Activated CD8-positive, alpha-beta memory T cell treated with anti-CD3 and anti-CD28 coated beads, Interleukin-2, amount 10 ng/mL, durations not matched to agents 7 days and 5 days (primary cell): ENCODE data around the gene PAPSS1. TPM values are rescaled to one million over a fixed set of nuclear protein-coding genes. Genes with fewer than 3 reads are reported as not detected.

Source experiments
- ATAC-seq: fragments of 150-1000 bp; cut with Tn5 transposase; one replicate; pipeline ENCODE4 v1.10.0; 2021; ENCODE audit warnings: moderate library complexity
- CTCF ChIA-PET: fragments of 350-600 bp; sonication (Branson Sonifier 250); formaldehyde crosslinking; loops from one replicate; lab custom pipeline; 2021; ENCODE audit warnings: antibody characterized with exemption; lab: Charles Lee
- DNase-seq: peaks from one replicate; pipeline ENCODE4 v3.0.0-alpha.2; 2020
- H3K27ac Mint-ChIP-seq: one replicate; pipeline ENCODE4 v1.8.0; 2021; ENCODE audit warnings: mild to moderate bottlenecking, mixed read lengths
- H3K27me3 Mint-ChIP-seq: one replicate; pipeline ENCODE4 v1.8.0; 2021; ENCODE audit warnings: mixed read lengths
- H3K36me3 Mint-ChIP-seq: one replicate; pipeline ENCODE4 v1.8.0; 2021; ENCODE audit warnings: mild to moderate bottlenecking, mixed read lengths
- H3K4me1 Mint-ChIP-seq: one replicate; pipeline ENCODE4 v1.8.0; 2021; ENCODE audit warnings: mixed read lengths
- H3K4me3 Mint-ChIP-seq: one replicate; pipeline ENCODE4 v1.8.0; 2021; ENCODE audit warnings: mild to moderate bottlenecking, moderate library complexity, mixed read lengths
- H3K9me3 Mint-ChIP-seq: one replicate; pipeline ENCODE4 v1.8.0; 2022; ENCODE audit warnings: low read depth, mixed read lengths
- total RNA-seq, 2 experiments: library from RNA; stranded (reverse); gene quantifications; one replicate each; pipeline ENCODE4 v1.2.3, GENCODE V29; 2021

PAPSS1 gene
- total RNA-seq, 2 experiments from 2014 or later, result 20.7 to 32.0 TPM

DNA sequence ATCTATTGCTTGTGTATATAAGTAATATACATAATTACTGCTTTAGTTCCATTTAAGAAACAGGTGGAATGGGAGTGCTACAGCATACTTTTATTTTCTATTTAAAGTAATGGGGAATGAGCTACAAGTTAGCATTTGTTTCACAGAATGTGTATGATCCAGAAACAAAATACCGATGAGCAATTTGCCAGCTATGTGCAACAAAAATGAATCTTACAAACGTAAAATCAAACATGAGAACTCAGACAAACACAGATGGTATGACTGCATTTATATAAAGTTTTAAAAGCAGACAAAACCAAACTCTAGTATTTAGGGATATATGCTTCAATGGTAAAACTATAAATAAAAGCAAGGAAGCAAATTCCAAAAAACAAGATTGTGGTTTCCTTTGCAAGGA is 141.7 kb downstream of the PAPSS1 start:
- H3K27ac Mint-ChIP-seq, result no peak overlapping the region
- no peak for DNase-seq
- CTCF ChIA-PET, result no interaction called here

DNA sequence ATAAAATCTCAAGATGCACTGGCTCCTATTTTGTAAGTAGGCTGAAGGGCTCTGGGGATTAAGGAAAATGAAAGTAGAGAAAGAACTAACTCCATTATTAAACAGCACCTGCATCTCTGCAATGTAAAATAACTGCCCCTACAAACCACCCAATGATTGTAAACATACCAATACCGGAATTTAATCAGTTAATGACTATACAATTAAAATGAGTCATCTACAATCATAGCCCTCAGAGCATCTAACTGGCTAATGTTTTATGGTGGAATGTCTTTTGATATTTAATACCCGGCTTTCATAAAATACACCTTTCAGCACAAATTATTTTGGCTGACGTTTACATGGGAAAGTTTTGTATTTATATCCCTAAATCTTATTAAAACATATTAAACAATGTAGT is 142.3 kb downstream of the PAPSS1 start:
- Mint-ChIP-seq H3K27me3 (peaks cover 2% of the 10 kb centered on the region), H3K4me3 (no peak overlapping the region), H3K27ac (no peak overlapping the region), H3K36me3 (no peaks in the 10 kb centered on the region), H3K9me3 (no peaks in the 10 kb centered on the region), H3K4me1 (no peaks in the 10 kb centered on the region)
- DNase-seq (no peak), ATAC-seq (no peak)
- CTCF ChIA-PET, result no interaction called here

More for the DNA sequence above, 141.7 kb downstream of the PAPSS1 start:
- Mint-ChIP-seq H3K9me3 (no peaks in the 10 kb centered on the region), H3K4me3 (no peak overlapping the region), H3K36me3 (no peaks in the 10 kb centered on the region), H3K27me3 (peaks cover 2% of the 10 kb centered on the region), H3K4me1 (no peaks in the 10 kb centered on the region)
- no peak for ATAC-seq

DNA sequence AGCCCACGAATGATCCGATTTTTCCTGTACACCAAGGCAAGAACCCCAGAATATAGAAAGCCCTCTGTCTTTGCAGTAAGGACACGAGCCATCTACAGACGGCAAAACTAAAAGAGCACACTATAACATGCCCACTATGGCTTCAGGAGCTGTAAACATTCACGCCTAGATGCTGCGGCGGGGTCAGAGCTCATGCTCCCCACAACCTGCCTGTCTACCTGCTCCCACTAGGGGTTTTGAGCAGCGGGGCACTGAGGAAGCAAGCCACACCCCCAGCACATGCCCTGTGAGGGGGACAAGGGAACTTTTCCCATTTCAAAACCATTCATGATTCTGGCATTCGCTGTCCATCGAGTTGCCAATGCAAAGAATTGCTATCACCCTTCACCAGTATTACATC is 144.8 kb downstream of the PAPSS1 start:
- Mint-ChIP-seq H3K4me1 (no peaks in the 10 kb centered on the region), H3K9me3 (no peaks in the 10 kb centered on the region), H3K36me3 (no peaks in the 10 kb centered on the region), H3K4me3 (no peak overlapping the region), H3K27ac (no peak overlapping the region), H3K27me3 (no peaks in the 10 kb centered on the region)
- DNase-seq (no peak), ATAC-seq (no peak)
- CTCF ChIA-PET, result no interaction called here

DNA sequence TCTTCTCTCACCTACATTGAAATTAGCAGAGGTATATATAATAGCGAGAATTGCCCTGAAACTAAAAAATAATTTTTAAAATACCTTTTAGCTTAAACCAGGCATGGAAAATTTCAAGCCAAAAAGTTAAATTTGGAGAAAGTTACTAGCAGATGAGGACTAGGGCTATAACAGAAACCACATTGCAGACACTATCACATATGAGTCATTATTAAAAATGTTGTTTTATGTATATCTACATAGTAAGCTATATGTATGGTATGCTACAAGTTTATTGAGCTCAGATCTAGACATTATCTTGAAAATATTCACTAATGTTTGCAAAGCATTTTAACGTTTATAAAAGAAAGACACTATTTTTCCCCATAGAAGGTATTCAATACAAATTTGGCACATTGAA is 147.8 kb downstream of the PAPSS1 start:
- Mint-ChIP-seq H3K4me1 (no peaks in the 10 kb centered on the region), H3K27me3 (peaks cover 11% of the 10 kb centered on the region), H3K27ac (no peak overlapping the region), H3K36me3 (no peaks in the 10 kb centered on the region), H3K9me3 (no peaks in the 10 kb centered on the region), H3K4me3 (no peak overlapping the region)
- ATAC-seq (no peak), DNase-seq (no peak)
- CTCF ChIA-PET, result no interaction called here

DNA sequence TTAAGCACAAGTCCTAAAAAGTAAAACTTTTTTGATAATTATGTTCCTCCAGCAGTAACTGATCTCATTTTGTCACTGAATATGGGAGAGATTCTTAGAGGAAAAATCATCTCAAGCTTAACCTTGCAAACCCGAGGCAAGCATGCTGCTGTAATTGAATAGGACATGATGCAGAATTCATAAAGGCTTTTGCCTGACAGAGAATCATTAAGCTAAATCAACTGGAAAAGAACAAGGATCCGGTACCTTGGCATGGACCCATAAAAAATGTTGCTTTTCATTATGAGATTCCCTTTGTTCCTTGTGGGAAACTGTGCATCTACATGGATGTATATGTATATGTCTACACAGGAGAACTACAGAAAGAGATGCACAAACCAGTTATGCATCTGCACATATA is 149.1 kb downstream of the PAPSS1 start:
- no peak for DNase-seq
- Mint-ChIP-seq H3K27me3 (peaks cover 11% of the 10 kb centered on the region), H3K36me3 (no peaks in the 10 kb centered on the region), H3K9me3 (no peaks in the 10 kb centered on the region), H3K4me3 (no peak overlapping the region), H3K4me1 (no peaks in the 10 kb centered on the region), H3K27ac (no peak overlapping the region)
- ATAC-seq, result no peak
- CTCF ChIA-PET, result no interaction called here

DNA sequence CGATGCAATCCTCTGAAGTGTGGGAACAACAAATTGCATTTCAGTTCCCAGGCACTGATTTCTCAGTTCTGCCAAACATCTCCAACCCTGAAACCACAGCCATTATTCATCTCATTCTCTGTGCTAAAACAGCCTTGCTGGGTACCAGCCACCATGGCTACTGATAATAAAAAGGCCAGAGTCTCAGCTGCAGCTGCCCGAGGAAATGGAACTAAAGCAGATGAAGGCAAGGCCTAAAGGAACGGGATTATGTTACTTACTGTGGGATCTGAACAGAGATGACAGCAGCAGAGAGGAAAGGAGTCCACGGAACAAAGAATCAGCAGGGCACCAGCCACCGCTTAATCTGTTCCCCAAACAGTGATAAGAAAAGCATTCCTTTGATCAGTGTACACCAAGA is 155.7 kb downstream of the PAPSS1 start:
- ATAC-seq, result no peak
- Mint-ChIP-seq H3K9me3 (no peaks in the 10 kb centered on the region), H3K36me3 (no peaks in the 10 kb centered on the region), H3K4me3 (no peak overlapping the region), H3K27me3 (peaks cover 7% of the 10 kb centered on the region), H3K4me1 (no peaks in the 10 kb centered on the region), H3K27ac (no peak overlapping the region)
- no peak for DNase-seq
- CTCF ChIA-PET, result no interaction called here

Other genes starting within 250 kb of the PAPSS1 start
- under 1 TPM in 1 of 2 experiments, not detected in 1; 0.37 TPM for gene SGMS2, start 104.7 kb upstream of the PAPSS1 start, total RNA-seq
- gene CYP2U1, start 211.3 kb upstream of the PAPSS1 start, total RNA-seq, result 1 to 10 TPM; 2.1 to 3.7 TPM